Measurements from ENCODE around the gene HCN1. TPM values are rescaled to one million over a fixed set of nuclear protein-coding genes. Genes with fewer than 3 reads are reported as not detected.

Gene HCN1
- total and polyA plus RNA-seq, 2 of the 8 experiments (the other 6 are each of a cell fraction or from before 2014, with no cell fraction given): 1.1 to 6.7 TPM

DNA sequence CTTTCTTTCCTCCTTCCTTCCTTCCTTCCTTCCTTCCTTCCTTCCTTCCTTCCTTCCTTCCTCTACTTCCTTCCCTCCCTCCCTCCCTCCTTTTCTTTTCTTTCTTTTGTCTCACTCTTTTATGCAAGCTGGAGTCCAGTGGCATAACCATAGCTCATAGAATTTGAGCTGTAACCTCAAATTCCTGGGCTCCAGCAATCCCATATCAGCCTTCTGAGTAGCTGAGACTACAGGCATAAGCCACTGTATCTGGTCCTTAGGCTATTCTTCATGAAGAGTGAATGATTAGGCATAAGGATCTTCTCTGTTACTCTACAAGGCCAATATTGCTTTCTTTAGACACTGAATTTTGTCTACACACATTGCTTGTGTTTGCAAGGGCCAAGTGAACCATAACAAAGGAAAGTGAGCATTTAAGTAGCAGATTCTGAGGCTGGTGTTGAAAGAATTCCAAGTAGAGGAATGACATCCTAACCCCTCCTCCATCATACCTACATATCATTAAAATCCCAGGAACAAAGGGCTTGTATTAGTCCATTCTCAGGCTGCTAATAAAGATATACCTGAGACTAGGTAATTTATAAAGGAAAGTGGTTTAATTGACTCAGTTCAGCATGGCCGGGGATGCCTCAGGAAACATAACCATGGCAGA is 293.2 kb downstream of the HCN1 start (continued):
- TF ChIP-seq, protein P1, sequence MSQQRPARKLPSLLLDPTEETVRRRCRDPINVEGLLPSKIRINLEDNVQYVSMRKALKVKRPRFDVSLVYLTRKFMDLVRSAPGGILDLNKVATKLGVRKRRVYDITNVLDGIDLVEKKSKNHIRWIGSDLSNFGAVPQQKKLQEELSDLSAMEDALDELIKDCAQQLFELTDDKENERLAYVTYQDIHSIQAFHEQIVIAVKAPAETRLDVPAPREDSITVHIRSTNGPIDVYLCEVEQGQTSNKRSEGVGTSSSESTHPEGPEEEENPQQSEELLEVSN (IDR thresholded peaks at IDR 0.05): no peak
- TF ChIP-seq SIN3A (conservative IDR thresholded peaks at IDR 0.05 in 1 of 2, IDR thresholded peaks at IDR 0.05 in 1 of 2; ENCODE audit: low read depth in 1 of 2, low read length in 2 of 2) (no peak), CHD2 (IDR thresholded peaks at IDR 0.05; ENCODE audit: low read length) (no peak), POLR2A (IDR thresholded peaks at IDR 0.05; ENCODE audit: control extremely low read depth in 1 of 2, low read depth in 2 of 2, low read length in 2 of 2) (no peak), ZNF274 (IDR thresholded peaks at IDR 0.05; ENCODE audit: borderline replicate concordance, extremely low read depth, low read length) (no peak)
- TF ChIP-seq, protein P2, sequence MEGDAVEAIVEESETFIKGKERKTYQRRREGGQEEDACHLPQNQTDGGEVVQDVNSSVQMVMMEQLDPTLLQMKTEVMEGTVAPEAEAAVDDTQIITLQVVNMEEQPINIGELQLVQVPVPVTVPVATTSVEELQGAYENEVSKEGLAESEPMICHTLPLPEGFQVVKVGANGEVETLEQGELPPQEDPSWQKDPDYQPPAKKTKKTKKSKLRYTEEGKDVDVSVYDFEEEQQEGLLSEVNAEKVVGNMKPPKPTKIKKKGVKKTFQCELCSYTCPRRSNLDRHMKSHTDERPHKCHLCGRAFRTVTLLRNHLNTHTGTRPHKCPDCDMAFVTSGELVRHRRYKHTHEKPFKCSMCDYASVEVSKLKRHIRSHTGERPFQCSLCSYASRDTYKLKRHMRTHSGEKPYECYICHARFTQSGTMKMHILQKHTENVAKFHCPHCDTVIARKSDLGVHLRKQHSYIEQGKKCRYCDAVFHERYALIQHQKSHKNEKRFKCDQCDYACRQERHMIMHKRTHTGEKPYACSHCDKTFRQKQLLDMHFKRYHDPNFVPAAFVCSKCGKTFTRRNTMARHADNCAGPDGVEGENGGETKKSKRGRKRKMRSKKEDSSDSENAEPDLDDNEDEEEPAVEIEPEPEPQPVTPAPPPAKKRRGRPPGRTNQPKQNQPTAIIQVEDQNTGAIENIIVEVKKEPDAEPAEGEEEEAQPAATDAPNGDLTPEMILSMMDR (IDR thresholded peaks at IDR 0.05; ENCODE audit: control extremely low read depth in 1 of 3, insufficient read depth in 1 of 3, low read depth in 1 of 3, low read length in 3 of 3): no peak

All from H1 (cell line).